ENCODE data around the gene RNF5.
"Not testable (repeated sequence)": the region's sequence is repeated elsewhere in the genome, so short reads cannot be mapped to it uniquely, and the experiment has no call there.

RNF5 gene

GRCh38 chr6:32191696-32192607, 13.7 kb downstream of the RNF5 start:
- H3K4me3 ChIP-seq (ENCODE audit: low read depth, low read length), result peak overlapping the region; percentile 22; the same call in 1 of the 2 replicates
- peaks cover 19% of the 10 kb centered on the region for H3K79me2 ChIP-seq (ENCODE audit: control insufficient read depth, insufficient read depth, low read length, unreplicated experiment)
- no peak overlapping the region for H3K27ac ChIP-seq (ENCODE audit: low read depth, low read length)
- H3K27me3 ChIP-seq (ENCODE audit: insufficient read depth, low read length), result no peaks in the 10 kb centered on the region
- peaks cover 4% of the 10 kb centered on the region; the same call in 1 of the 2 replicates for H3K36me3 ChIP-seq (ENCODE audit: insufficient read depth, low read length)
- H2AFZ ChIP-seq (ENCODE audit: low read length, unreplicated experiment), result no peak overlapping the region
- peaks cover 25% of the 10 kb centered on the region for H3K4me1 ChIP-seq (ENCODE audit: control insufficient read depth, insufficient read depth, low read length, unreplicated experiment)

- Histone ChIP-seq H3K4me1 (ENCODE audit: control insufficient read depth, insufficient read depth, low read length, unreplicated experiment) (peaks cover 29% of the 10 kb centered on the region), H3K36me3 (ENCODE audit: insufficient read depth, low read length) (no peaks in the 10 kb centered on the region), H3K4me3 (ENCODE audit: low read depth, low read length) (peak within 1 kb of the TSS; percentile 22; the same call in 1 of the 2 replicates), H3K27me3 (ENCODE audit: insufficient read depth, low read length) (no peaks in the 10 kb centered on the region), H3K79me2 (ENCODE audit: control insufficient read depth, insufficient read depth, low read length, unreplicated experiment) (peaks cover 17% of the 10 kb centered on the region), H2AFZ (ENCODE audit: low read length, unreplicated experiment) (peak within 1 kb of the TSS; percentile 15), H3K27ac (ENCODE audit: low read depth, low read length) (no peak within 1 kb of the TSS)
Observed at GRCh38 chr6:32192608-32193039, 14.4 kb downstream of the RNF5 start, which contains the start of gene GPSM3. TSS of gene GPSM3 (minus strand) at chr6:32192643. CDS start at chr6:32192513, 130 bp downstream.

- H3K79me2 ChIP-seq (ENCODE audit: control insufficient read depth, insufficient read depth, low read length, unreplicated experiment), result peaks cover 13% of the 10 kb centered on the region
- H3K27ac ChIP-seq (ENCODE audit: low read depth, low read length); H3K4me3 ChIP-seq (ENCODE audit: low read depth, low read length); H3K27me3 ChIP-seq (ENCODE audit: insufficient read depth, low read length); H3K36me3 ChIP-seq (ENCODE audit: insufficient read depth, low read length): not testable (repeated sequence)
- peaks cover 24% of the 10 kb centered on the region for H3K4me1 ChIP-seq (ENCODE audit: control insufficient read depth, insufficient read depth, low read length, unreplicated experiment)
- H2AFZ ChIP-seq (ENCODE audit: low read length, unreplicated experiment), result peak overlapping the region; percentile 15
Observed at GRCh38 chr6:32193096-32193495, 14.9 kb downstream of the RNF5 start.

GRCh38 chr6:32194388-32194787, 16.2 kb downstream of the RNF5 start:
- Histone ChIP-seq H2AFZ (ENCODE audit: low read length, unreplicated experiment) (no peak overlapping the region), H3K4me3 (ENCODE audit: low read depth, low read length) (no peak overlapping the region; the same call in 1 of the 2 replicates), H3K27ac (ENCODE audit: low read depth, low read length) (peak overlapping the region; percentile 89; the same call in 1 of the 2 replicates), H3K4me1 (ENCODE audit: control insufficient read depth, insufficient read depth, low read length, unreplicated experiment) (peaks cover 23% of the 10 kb centered on the region), H3K79me2 (ENCODE audit: control insufficient read depth, insufficient read depth, low read length, unreplicated experiment) (peaks cover 4% of the 10 kb centered on the region), H3K27me3 (ENCODE audit: insufficient read depth, low read length) (no peaks in the 10 kb centered on the region), H3K36me3 (ENCODE audit: insufficient read depth, low read length) (no peaks in the 10 kb centered on the region)

- H3K36me3 ChIP-seq (ENCODE audit: insufficient read depth, low read length), result no peaks in the 10 kb centered on the region
- H3K79me2 ChIP-seq (ENCODE audit: control insufficient read depth, insufficient read depth, low read length, unreplicated experiment), result no peaks in the 10 kb centered on the region
- H3K27me3 ChIP-seq (ENCODE audit: insufficient read depth, low read length), result no peaks in the 10 kb centered on the region
- peak overlapping the region; percentile 64 for H2AFZ ChIP-seq (ENCODE audit: low read length, unreplicated experiment)
- H3K27ac ChIP-seq (ENCODE audit: low read depth, low read length), result peak overlapping the region; percentile 89
- H3K4me3 ChIP-seq (ENCODE audit: low read depth, low read length), result peak overlapping the region; percentile 80
- H3K4me1 ChIP-seq (ENCODE audit: control insufficient read depth, insufficient read depth, low read length, unreplicated experiment), result peaks cover 23% of the 10 kb centered on the region
Observed at GRCh38 chr6:32194825-32195651, 16.8 kb downstream of the RNF5 start.

GRCh38 chr6:32195652-32195901, 17.4 kb downstream of the RNF5 start:
- Histone ChIP-seq H3K36me3 (ENCODE audit: insufficient read depth, low read length) (no peaks in the 10 kb centered on the region), H3K27ac (ENCODE audit: low read depth, low read length) (peak overlapping the region; percentile 98; the same call in 1 of the 2 replicates), H3K79me2 (ENCODE audit: control insufficient read depth, insufficient read depth, low read length, unreplicated experiment) (no peaks in the 10 kb centered on the region), H3K27me3 (ENCODE audit: insufficient read depth, low read length) (no peaks in the 10 kb centered on the region), H3K4me3 (ENCODE audit: low read depth, low read length) (peak overlapping the region; percentile 85; the same call in 1 of the 2 replicates), H2AFZ (ENCODE audit: low read length, unreplicated experiment) (no peak overlapping the region), H3K4me1 (ENCODE audit: control insufficient read depth, insufficient read depth, low read length, unreplicated experiment) (peaks cover 23% of the 10 kb centered on the region)

- H3K36me3 ChIP-seq (ENCODE audit: insufficient read depth, low read length), result no peaks in the 10 kb centered on the region
- H3K27ac ChIP-seq (ENCODE audit: low read depth, low read length), result peak overlapping the region; percentile 98
- H2AFZ ChIP-seq (ENCODE audit: low read length, unreplicated experiment), result peak overlapping the region; percentile 28
- no peaks in the 10 kb centered on the region for H3K27me3 ChIP-seq (ENCODE audit: insufficient read depth, low read length)
- H3K4me3 ChIP-seq (ENCODE audit: low read depth, low read length), result peak overlapping the region; percentile 85
- no peaks in the 10 kb centered on the region for H3K79me2 ChIP-seq (ENCODE audit: control insufficient read depth, insufficient read depth, low read length, unreplicated experiment)
- peaks cover 23% of the 10 kb centered on the region for H3K4me1 ChIP-seq (ENCODE audit: control insufficient read depth, insufficient read depth, low read length, unreplicated experiment)
Observed at GRCh38 chr6:32195902-32196681, 17.9 kb downstream of the RNF5 start.

- no peaks in the 10 kb centered on the region for H3K27me3 ChIP-seq (ENCODE audit: insufficient read depth, low read length)
- peaks cover 22% of the 10 kb centered on the region for H3K4me1 ChIP-seq (ENCODE audit: control insufficient read depth, insufficient read depth, low read length, unreplicated experiment)
- peak overlapping the region; percentile 28 for H2AFZ ChIP-seq (ENCODE audit: low read length, unreplicated experiment)
- H3K79me2 ChIP-seq (ENCODE audit: control insufficient read depth, insufficient read depth, low read length, unreplicated experiment), result no peaks in the 10 kb centered on the region
- H3K36me3 ChIP-seq (ENCODE audit: insufficient read depth, low read length), result no peaks in the 10 kb centered on the region
- H3K27ac ChIP-seq (ENCODE audit: low read depth, low read length), result peak overlapping the region; percentile 98
- peak overlapping the region; percentile 85 for H3K4me3 ChIP-seq (ENCODE audit: low read depth, low read length)
Observed at GRCh38 chr6:32196682-32197616, 18.7 kb downstream of the RNF5 start.

- Histone ChIP-seq H3K79me2 (ENCODE audit: control insufficient read depth, insufficient read depth, low read length, unreplicated experiment) (no peaks in the 10 kb centered on the region), H3K4me3 (ENCODE audit: low read depth, low read length) (no peak overlapping the region), H3K36me3 (ENCODE audit: insufficient read depth, low read length) (no peaks in the 10 kb centered on the region), H3K27ac (ENCODE audit: low read depth, low read length) (no peak overlapping the region), H3K4me1 (ENCODE audit: control insufficient read depth, insufficient read depth, low read length, unreplicated experiment) (peaks cover 12% of the 10 kb centered on the region), H2AFZ (ENCODE audit: low read length, unreplicated experiment) (no peak overlapping the region), H3K27me3 (ENCODE audit: insufficient read depth, low read length) (no peaks in the 10 kb centered on the region)
Observed at GRCh38 chr6:32198345-32198696, 20.1 kb downstream of the RNF5 start.

Measured in ACC112 (cell line).